H54 (cell line): ENCODE results near the gene MYO1A.

ENCODE experiments used
- DNase-seq: peaks from one replicate; pipeline ENCODE4 v3.0.0; 2011; ENCODE audit warnings: low spot score, mixed read lengths; ENCODE audit not compliant: insufficient read length
- FAIRE-seq: peaks from 3 replicates; lab custom pipeline; 2011; peaks lifted over from hg19 to GRCh38; lab: Jason Lieb, UNC
- POLR2A ChIP-seq: IDR thresholded peaks from 2 replicates; pipeline ENCODE4 v1.6.1; 2011; ENCODE audit warnings: low read depth, mild to moderate bottlenecking, low read length

The MYO1A gene

GRCh38 chr12:57049890-57050289, at the start of gene MYO1A:
Gene MYO1A, minus strand, starts transcription at chr12:57050129. Its CDS starts 1,806 bp downstream, at chr12:57048323.
- FAIRE-seq, result no peak
- peak; percentile 22 for DNase-seq
- TF ChIP-seq POLR2A, result no peak

GRCh38 chr12:57099047-57099714, 49.3 kb upstream of the MYO1A start:
- DNase-seq, result no peak
- FAIRE-seq, result no peak
- TF ChIP-seq POLR2A, result no peak

GRCh38 chr12:57098546-57098945, 48.6 kb upstream of the MYO1A start:
- no peak for DNase-seq
- TF ChIP-seq POLR2A, result no peak
- no peak for FAIRE-seq

GRCh38 chr12:57097554-57097835, 47.6 kb upstream of the MYO1A start:
- no peak for TF ChIP-seq POLR2A
- FAIRE-seq (no peak), DNase-seq (no peak)

- FAIRE-seq (no peak), DNase-seq (no peak)
- no peak for TF ChIP-seq POLR2A
Observed at GRCh38 chr12:57096748-57097553, 47.0 kb upstream of the MYO1A start.

GRCh38 chr12:57096099-57096572, 46.2 kb upstream of the MYO1A start:
- FAIRE-seq (no peak), DNase-seq (no peak)
- no peak for TF ChIP-seq POLR2A

- TF ChIP-seq POLR2A, result no peak
- DNase-seq, result no peak
- no peak for FAIRE-seq
Observed at GRCh38 chr12:57095440-57095839, 45.5 kb upstream of the MYO1A start.

- DNase-seq, result no peak
- no peak for FAIRE-seq
- TF ChIP-seq POLR2A, result no peak
Observed at GRCh38 chr12:57094208-57095160, 44.6 kb upstream of the MYO1A start.

GRCh38 chr12:57093415-57094207, 43.7 kb upstream of the MYO1A start:
- TF ChIP-seq POLR2A, result no peak
- no peak for FAIRE-seq
- no peak for DNase-seq

- FAIRE-seq (no peak), DNase-seq (no peak)
- no peak for TF ChIP-seq POLR2A
Observed at GRCh38 chr12:57092876-57093414, 43.0 kb upstream of the MYO1A start.

- no peak for DNase-seq
- TF ChIP-seq POLR2A, result no peak
- no peak for FAIRE-seq
Observed at GRCh38 chr12:57092529-57092862, 42.6 kb upstream of the MYO1A start.

GRCh38 chr12:57091638-57092528, 42.0 kb upstream of the MYO1A start:
- DNase-seq (no peak), FAIRE-seq (no peak)
- no peak for TF ChIP-seq POLR2A
